Left lung (tissue), 10 donors: ENCODE results near the gene ITGB7. TPM values are rescaled to one million over a fixed set of nuclear protein-coding genes. Genes with fewer than 3 reads are reported as not detected.
"Not testable (repeated sequence)": the region's sequence is repeated elsewhere in the genome, so short reads cannot be mapped to it uniquely, and the experiment has no call there.

Experiments
- ATAC-seq: fragments of 200-7000 bp; cut with Tn5 transposase; one replicate; pipeline ENCODE4 v1.9.1; 2020; ENCODE audit warnings: moderate library complexity
- DNase-seq, 4 donors: peaks; one replicate each; pipeline ENCODE4 v3.0.0-alpha.2; 2013 to 2020
- H3K27ac ChIP-seq, 2 donors: fragments of 200-600 bp; sonication (generic) in 1 of 2; one replicate each; pipeline versions ENCODE4 v1.5.0 to v1.8.0; 2020 to 2021
- H3K27me3 ChIP-seq, 2 donors: fragments of 200-600 bp; sonication (generic) in 1 of 2; one replicate each; pipeline versions ENCODE4 v1.5.0 to v1.8.0; 2020 to 2021
- H3K36me3 ChIP-seq, 2 donors: fragments of 200-600 bp; sonication (generic) in 1 of 2; one replicate each; pipeline versions ENCODE4 v1.5.0 to v1.8.0; 2020 to 2021
- H3K4me1 ChIP-seq, 2 donors: fragments of 200-600 bp; one replicate each; pipeline ENCODE4 v1.8.0; 2021
- H3K4me3 ChIP-seq, 2 donors: fragments of 200-600 bp; sonication (generic) in 1 of 2; one replicate each; pipeline versions ENCODE4 v1.5.0 to v1.8.0; 2020 to 2021; ENCODE audit warnings: mild to moderate bottlenecking in 1 of 2
- H3K9me3 ChIP-seq, 2 donors: fragments of 200-600 bp; sonication (generic) in 1 of 2; one replicate each; pipeline versions ENCODE4 v1.5.0 to v1.8.0; 2020 to 2021
- CTCF ChIP-seq, 2 donors: fragments of 200-600 bp; sonication (generic) in 1 of 2; IDR thresholded peaks; one replicate each; pipeline versions ENCODE4 v1.5.0 to v1.8.0; 2021; ENCODE audit warnings: antibody characterized with exemption in 2 of 2
- intact Hi-C, 2 donors: fragments of 100-400 bp; cut with DNase I; formaldehyde crosslinking; loops; one replicate each; pipeline versions ENCODE4 v1.11.2 to v1.14.2; 2022
- polyA plus RNA-seq, 6 donors: library from polyadenylated mRNA; unstranded; fragments of 120-200 nt; gene quantifications; one replicate each; pipeline ENCODE4 v1.2.1, GENCODE V29; 2013; ENCODE audit not compliant: insufficient read length in 6 of 6
- total RNA-seq, 2 donors: library from RNA; stranded (reverse); fragmentation: NEBNext Ultra II Directional; extraction: Animal tissue kit (Norgen Biotek cat#: 25700); gene quantifications; one replicate each; pipeline ENCODE4 v1.2.1, GENCODE V29; 2021
- donor health status: DM: no; HTN: yes; CAD: no.
- donor health status: DM: no; HTN: no; CAD: no.

ITGB7 gene
- total and polyA plus RNA-seq, 8 donors, result 1.1 to 10.9 (median 1.8) TPM

- Histone ChIP-seq H3K36me3 (peaks cover 0 to 48% of the 10 kb centered on the region in 2 donors), H3K27ac (peak overlapping the region in 1 of 2 donors; percentile 96), H3K4me3 (peak overlapping the region in 1 of 2 donors; percentile 81), H3K9me3 (no peaks in the 10 kb centered on the region), H3K27me3 (no peaks in the 10 kb centered on the region), H3K4me1 (peaks cover 19 to 46% of the 10 kb centered on the region in 2 donors)
- no peak for TF ChIP-seq CTCF (IDR thresholded peaks at IDR 0.05)
- ATAC-seq (no peak), DNase-seq (no peak)
- intact Hi-C loops, result no loop called here
Observed at GRCh38 chr12:53181935-53182334, 25.1 kb downstream of the ITGB7 start.

- no peak for TF ChIP-seq CTCF (IDR thresholded peaks at IDR 0.05)
- H3K9me3 ChIP-seq, result no peaks in the 10 kb centered on the region
Observed at GRCh38 chr12:53180931-53181645, 26.0 kb downstream of the ITGB7 start.

GRCh38 chr12:53180220-53180930 is 26.7 kb downstream of the ITGB7 start, which contains the start of the genes CSAD and ZNF740:
Gene CSAD, minus strand, starts transcription at chr12:53180925. Its CDS starts 7,455 bp downstream, at chr12:53173470.
Gene ZNF740, plus strand, starts transcription at chr12:53180722. Its CDS starts 1,262 bp downstream, at chr12:53181984.
- DNase-seq, result peak; percentile 95 to 100 (median 99)
- peak; percentile 97 for ATAC-seq
- H3K27ac ChIP-seq, result peak within 1 kb of the TSS; percentile 94 to 96
- peak within 1 kb of the TSS; percentile 67 to 81 for H3K4me3 ChIP-seq
- peaks cover 0 to 32% of the 10 kb centered on the region in 2 donors for H3K36me3 ChIP-seq
- intact Hi-C loops, result no loop called here
- H3K9me3 ChIP-seq, result no peaks in the 10 kb centered on the region
- peaks cover 21 to 48% of the 10 kb centered on the region in 2 donors for H3K4me1 ChIP-seq
- no peak for TF ChIP-seq CTCF (IDR thresholded peaks at IDR 0.05)
- no peaks in the 10 kb centered on the region for H3K27me3 ChIP-seq

More at GRCh38 chr12:53180931-53181645, 26.0 kb downstream of the ITGB7 start:
- H3K36me3 ChIP-seq, result peaks cover 0 to 39% of the 10 kb centered on the region in 2 donors
- H3K4me1 ChIP-seq, result peaks cover 19 to 46% of the 10 kb centered on the region in 2 donors
- H3K27ac ChIP-seq, result peak overlapping the region; percentile 94 to 96
- peak; percentile 82 for ATAC-seq
- intact Hi-C loops, result no loop called here
- peak in 3 of 4 donors; percentile 73 to 93 (median 91) for DNase-seq
- H3K4me3 ChIP-seq, result peak overlapping the region; percentile 67 to 81
- H3K27me3 ChIP-seq, result no peaks in the 10 kb centered on the region

- Histone ChIP-seq H3K27ac (peak overlapping the region; percentile 94 to 96), H3K9me3 (no peaks in the 10 kb centered on the region), H3K4me1 (peaks cover 27 to 55% of the 10 kb centered on the region in 2 donors), H3K36me3 (peaks cover 0 to 26% of the 10 kb centered on the region in 2 donors), H3K27me3 (no peaks in the 10 kb centered on the region), H3K4me3 (peak overlapping the region; percentile 67 to 81)
- no peak for TF ChIP-seq CTCF (IDR thresholded peaks at IDR 0.05)
- DNase-seq (no peak), ATAC-seq (peak; percentile 23)
- intact Hi-C loops, result no loop called here
Observed at GRCh38 chr12:53179687-53180219, 27.3 kb downstream of the ITGB7 start.

- Histone ChIP-seq H3K36me3 (peaks cover 0 to 19% of the 10 kb centered on the region in 2 donors), H3K4me1 (peaks cover 28 to 47% of the 10 kb centered on the region in 2 donors)
- H3K27ac ChIP-seq, DNase-seq, H3K27me3 ChIP-seq, H3K4me3 ChIP-seq, intact Hi-C loops, ATAC-seq, H3K9me3 ChIP-seq: not testable (repeated sequence)
Observed at GRCh38 chr12:53178803-53179202, 28.2 kb downstream of the ITGB7 start.

- H3K4me3 ChIP-seq, intact Hi-C loops, ATAC-seq, H3K9me3 ChIP-seq, H3K27me3 ChIP-seq, H3K27ac ChIP-seq, DNase-seq: not testable (repeated sequence)
- peaks cover 0 to 11% of the 10 kb centered on the region in 2 donors for H3K36me3 ChIP-seq
- peaks cover 20 to 33% of the 10 kb centered on the region in 2 donors for H3K4me1 ChIP-seq
Observed at GRCh38 chr12:53177447-53177846, 29.6 kb downstream of the ITGB7 start.
